HG03095 (cell line): ENCODE results near the gene TNFRSF13B.
A peak's percentile ranks its signal among the peaks of the same experiment; 100 is the strongest.
"Not testable (repeated sequence)": the region's sequence is repeated elsewhere in the genome, so short reads cannot be mapped to it uniquely, and the experiment has no call there.

Source experiments
- ATAC-seq: cut with Tn5 transposase; IDR thresholded peaks from one replicate; pipeline ENCODE4 v1.9.1; 2021; ENCODE audit warnings: moderate library complexity; ENCODE audit not compliant: unreplicated experiment

The TNFRSF13B gene

GRCh38 chr17:16971458-16972338 lies at the start of gene TNFRSF13B:
Gene TNFRSF13B, minus strand, starts transcription at chr17:16972118. Its CDS starts 43 bp downstream, at chr17:16972075.
- peak; percentile 28 for ATAC-seq

DNA sequence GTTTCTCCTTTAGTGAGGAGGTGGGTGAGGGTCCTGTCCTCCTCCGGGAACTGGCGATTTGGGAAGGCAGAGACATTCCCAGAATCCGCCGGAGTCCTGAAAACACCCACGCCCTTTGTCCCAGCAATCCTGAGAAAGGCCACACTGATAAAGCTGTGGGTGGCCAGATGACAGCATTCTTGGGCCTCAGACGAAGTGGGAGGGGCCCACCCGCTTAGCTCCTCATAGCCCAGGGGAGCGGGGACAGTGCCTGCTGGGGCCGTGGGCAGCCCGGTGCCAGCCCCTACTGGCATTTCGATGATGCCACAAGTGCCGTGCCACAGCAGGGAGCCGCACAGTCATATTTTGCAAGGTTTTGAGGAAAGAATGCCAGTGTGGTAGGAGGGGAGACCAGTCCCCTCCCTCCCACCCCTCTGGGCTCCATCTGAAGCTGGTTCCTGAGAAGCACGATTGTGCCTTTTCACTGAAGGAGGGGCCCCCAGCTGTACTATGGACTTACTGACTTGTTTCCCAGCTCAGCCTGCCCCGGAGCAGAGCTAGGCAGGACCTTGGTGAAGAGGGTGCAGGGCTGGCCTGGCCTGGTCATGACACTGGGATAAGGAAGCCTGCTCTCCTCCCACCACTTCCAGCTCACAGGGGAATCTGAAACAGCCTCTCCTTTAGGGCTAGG lies 49.4 kb upstream of the TNFRSF13B start:
- no peak for ATAC-seq

GRCh38 chr17:17020821-17021193 lies 48.9 kb upstream of the TNFRSF13B start:
- ATAC-seq: no peak

DNA sequence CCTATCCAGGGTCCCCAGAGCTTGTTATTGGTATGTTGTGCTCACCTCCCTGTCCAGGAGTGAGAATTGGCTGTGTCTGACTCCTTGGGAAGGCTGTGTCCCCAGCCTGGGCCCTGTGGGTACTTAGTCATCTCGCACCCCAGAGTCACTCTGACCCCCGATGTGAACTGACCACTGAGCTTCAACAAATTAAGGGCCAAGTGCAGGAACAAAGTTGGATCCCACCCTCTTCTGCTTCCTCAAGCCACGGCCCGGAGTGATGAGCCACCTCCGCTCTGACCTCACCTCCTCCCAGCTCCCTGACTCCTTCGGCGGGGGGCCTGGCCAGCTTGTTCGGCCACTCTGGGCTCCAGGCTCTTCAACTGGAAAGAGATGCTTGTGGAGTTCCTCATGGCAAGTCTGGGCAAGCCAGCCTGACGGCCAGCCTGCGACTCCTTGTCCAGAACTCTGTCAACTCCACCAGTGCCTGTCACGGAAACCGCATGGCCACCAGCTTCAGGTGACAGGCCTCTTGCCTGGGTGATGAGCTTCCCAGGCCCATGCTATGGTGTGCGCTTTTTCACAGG lies 48.1 kb upstream of the TNFRSF13B start:
- ATAC-seq: no peak

DNA sequence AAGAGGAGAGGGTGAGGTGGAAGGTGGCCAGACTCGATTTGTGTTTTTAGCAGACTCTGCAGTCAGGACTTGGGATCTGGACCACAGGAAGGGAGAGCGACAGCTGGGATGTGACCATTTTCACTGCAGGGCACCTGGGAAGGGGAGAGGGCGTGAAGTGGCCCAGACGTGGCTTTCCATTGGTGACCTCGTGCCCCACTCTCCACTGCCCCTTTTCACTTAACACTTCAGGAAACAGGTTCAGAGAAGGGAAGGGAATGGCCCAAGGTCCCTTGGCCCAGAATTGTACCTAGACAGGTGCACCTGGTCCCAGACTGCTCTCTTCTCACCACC lies 47.5 kb upstream of the TNFRSF13B start:
- ATAC-seq: no peak

DNA sequence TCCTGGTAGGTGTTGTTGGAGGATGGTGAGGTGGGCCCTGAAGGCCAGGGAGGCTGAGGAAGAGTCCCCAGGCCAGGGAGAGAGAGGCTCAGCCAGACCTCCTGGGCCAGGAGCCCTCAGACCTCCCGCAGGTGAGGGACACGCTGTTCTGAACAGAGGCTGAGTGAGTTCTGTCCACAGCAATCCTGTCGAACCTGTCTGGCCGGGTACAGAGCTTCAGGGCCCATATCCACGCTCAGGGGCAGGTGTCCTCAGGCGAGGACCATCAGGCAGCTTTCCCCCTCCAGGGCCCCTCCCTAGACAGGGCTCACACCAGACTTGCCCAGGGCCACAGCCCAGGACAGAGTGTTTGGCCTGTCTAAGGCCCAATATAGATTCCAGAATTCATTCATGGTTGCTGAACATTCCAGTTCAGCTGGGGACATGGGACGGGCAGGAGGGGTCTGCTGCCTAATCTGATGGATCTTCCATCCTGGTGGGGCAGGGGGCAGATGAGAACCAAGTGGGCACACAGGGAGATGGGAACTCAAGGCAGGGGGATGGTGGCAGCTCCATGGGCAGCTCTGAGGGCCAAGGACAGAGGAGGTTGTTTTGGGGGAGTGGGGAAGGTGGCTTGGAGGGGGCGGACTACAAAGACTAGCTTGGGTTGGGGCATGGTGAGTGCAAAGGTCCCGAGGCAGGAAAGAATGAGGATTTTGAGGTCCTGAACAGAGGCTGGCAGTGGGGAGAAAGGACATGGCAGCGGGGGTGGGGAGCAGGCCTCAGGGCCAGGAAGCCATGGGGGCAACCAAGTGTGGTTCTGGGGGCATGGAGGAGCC lies 46.9 kb upstream of the TNFRSF13B start:
- ATAC-seq: no peak

DNA sequence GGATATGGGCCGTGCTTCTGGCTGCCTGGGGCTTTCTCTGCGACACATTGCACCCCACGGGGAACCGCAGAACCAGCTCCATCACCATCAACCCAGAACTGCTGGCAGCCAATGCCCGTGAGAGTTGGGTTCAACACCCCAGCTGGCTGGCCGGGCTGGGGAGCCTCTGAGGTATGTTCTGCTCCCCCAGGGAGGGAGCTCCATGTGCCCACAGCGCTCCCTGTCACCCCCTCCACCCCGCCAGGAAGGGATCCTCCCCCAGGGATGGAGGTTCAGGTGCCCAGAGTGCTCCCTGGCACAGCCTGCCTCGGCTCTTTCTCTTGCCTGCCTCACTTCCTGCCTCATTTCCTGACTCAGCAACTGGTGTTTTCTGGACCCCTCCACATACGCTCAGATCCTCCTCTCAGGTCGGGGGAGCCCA lies 46.1 kb upstream of the TNFRSF13B start:
- ATAC-seq: no peak

DNA sequence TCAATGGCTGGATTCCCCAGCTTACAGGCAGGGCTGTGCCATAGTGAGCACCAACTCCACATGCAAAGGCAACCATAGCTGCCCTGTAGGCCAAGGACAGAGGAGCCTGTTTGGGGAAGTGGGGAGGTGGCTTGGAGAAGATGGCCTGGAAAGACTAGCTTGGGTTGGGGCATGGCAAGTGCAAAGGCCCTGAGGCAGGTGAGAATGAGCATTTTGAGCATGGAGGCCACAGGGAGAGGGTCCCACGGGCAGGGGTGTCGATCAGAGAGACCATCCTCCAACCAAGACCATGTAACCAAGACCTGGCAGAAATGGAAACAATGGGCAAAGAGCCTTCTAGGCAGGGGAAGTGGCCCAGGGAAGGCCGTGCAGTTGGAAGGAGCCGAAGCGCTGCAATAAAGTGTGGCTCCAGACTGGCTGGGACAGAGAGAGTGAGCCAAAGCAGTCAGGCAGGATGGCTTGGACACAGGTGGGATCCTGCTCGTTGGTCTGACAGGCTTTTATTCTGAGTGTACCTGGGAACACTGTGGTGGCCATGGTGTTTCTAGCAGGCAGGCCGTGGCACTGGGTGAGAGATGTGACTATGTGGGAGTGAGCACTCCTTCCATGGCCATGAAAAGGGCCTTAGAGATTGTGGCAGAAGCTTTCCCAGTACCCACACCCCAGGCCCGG lies 45.6 kb upstream of the TNFRSF13B start:
- no peak for ATAC-seq

- not testable (repeated sequence) for ATAC-seq
These were observed 44.6 kb upstream of the TNFRSF13B start for GRCh38 chr17:17016199-17017197.

DNA sequence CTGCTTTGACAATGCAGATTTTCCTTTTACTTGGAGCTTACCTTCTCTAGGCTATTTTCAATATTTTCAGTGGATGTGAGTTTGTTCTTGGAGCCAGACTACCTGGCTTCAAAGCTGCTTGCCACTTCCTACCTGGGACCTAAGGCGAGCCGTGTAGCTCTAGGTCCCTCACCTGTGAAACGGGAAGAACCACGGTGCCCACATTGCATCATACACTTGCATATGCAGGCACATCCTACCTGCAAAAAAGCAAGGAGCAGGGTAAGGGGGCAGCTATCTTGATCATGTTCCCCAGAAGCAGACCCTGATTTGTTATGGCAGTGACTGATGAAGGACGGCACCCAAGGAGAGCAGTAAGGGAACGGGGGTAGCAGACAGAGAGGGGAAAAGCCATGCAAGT lies 43.3 kb upstream of the TNFRSF13B start:
- no peak for ATAC-seq

- ATAC-seq: not testable (repeated sequence)
These were observed 42.8 kb upstream of the TNFRSF13B start for GRCh38 chr17:17014748-17015124.

DNA sequence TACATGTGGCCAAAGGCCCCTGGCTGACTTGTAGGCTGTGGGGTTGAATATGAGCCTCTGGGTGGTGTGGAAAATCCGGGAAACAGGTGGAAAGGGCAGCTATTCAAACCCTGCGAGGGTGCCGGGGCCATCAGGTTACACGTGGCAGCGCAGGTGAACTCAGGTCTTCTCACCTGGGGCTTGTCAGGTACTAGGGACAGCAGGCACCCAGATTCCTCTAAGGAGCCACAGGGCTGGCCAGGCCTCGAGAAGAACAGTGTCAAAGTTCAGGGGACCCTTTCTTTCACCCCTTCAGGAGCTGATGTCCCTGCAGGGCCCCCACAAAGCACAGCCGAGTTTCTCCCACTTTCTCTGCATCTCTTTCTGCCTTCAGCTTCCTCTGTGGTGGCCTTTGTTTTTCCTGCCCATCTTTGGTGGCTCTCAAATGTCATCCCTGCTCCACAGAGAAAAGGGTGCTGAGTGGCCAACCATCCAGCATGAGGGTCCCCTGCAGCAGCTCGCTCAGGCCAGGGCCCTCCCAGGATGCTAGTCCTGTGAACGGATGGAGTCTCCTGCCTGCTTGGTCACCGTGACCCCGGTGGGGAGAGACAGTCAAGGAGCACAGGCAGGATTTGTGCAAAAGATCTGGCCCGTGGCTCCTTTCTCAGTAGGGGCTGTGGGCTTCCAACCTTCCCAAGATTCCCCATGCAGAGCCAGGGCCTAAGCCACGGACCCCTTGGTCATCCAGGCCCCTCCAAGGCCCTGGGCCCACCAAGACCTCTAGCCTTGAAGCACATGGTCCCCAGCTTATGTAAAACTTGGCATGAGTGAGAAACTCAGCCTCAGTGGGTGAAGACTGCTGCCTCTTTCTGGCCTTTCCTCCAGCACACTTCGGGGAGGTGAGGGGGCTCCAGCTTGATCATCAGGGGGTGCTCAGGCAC lies 42.2 kb upstream of the TNFRSF13B start:
- not testable (repeated sequence) for ATAC-seq

GRCh38 chr17:17011043-17011907 lies 39.4 kb upstream of the TNFRSF13B start:
- ATAC-seq: not testable (repeated sequence)

DNA sequence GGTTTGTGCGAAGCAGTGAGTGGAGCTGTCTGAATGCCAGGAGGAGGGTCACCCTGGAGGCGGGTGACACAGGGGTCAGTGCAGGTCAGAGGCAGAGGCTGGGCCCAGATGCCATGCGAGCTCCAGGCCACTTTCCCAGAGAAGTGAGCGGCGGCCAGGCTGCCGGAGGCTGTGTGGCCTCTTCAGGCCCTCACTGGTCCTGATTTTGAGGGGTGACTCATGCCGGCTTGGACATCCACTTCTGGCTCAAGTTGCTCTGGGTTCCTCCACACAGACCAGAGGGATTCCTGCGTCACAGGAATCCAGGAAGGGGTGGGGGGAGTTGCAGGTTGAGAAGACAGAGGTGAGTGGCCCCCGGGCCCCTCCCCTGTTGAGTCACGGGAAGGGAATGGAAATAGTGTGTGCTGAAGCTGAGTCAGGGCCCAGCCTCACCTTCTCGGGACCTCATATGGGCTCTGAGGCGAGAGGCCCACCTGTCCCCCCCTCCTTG lies 38.7 kb upstream of the TNFRSF13B start:
- ATAC-seq: not testable (repeated sequence)

DNA sequence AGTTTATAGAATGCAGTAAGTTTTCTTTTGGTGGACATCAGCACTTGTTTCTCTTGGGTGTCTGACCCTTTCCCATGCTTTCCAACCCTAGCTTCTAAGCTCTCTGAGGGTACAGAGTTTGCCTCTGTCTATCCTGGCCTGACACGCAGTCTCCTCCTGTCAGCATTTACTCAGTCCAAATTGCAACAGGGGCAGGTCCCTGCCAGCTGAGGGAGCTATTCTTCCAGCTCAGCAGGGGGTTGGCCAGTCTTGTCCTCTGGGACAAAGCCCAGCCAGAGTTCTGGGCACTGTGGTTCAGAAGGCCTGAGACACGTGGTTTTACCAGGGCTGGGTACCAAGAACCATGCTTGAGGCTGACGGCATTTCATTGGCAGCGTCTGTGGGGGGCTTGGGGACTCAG lies 38.1 kb upstream of the TNFRSF13B start:
- not testable (repeated sequence) for ATAC-seq

DNA sequence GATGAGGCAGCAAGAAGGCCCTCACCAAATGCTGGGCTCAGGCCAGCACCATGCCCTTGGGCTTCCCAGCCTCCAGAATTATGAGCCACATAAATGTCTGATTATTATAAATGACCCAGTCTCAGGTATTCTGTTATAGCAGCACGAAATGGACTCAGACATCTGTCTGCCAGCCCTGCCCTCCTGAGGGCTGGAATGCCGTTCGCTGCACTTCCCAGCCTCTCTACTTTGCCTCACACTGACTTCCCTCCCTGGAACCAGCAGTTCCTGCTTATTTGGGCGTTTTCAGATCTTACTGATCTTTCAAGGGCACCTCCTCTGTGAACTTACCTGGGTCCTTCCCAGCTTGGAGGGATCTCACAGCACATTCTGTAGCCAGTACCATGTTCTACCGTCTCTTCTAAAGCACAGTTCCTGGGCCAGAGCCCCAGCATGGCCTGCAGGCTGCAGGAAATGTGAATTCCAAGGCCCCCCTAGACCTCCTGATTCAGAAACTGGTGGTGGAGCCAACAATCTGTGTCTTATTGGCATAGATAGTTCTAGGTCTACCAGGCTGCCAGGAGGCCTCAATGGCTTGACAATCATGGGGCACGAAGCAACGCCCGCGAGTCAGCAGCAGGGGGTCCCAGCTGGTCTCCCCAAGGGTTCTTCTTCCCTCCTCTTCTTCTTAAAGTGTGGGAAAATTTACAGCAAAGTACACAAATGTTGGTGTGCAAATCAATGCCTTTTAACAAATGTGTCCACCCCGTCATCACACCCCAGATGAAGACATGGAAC lies 36.9 kb upstream of the TNFRSF13B start:
- ATAC-seq: not testable (repeated sequence)
